DMS53 (cell line): Measurements from ENCODE around the gene ENDOG.
A peak's percentile ranks its signal among the peaks of the same experiment; 100 is the strongest.
"Not testable (repeated sequence)": the region's sequence is repeated elsewhere in the genome, so short reads cannot be mapped to it uniquely, and the experiment has no call there.

Experiments
- DNase-seq: peaks from one replicate; lab custom pipeline; 2025; lab: John Stamatoyannopoulos, UW

The ENDOG gene

DNA sequence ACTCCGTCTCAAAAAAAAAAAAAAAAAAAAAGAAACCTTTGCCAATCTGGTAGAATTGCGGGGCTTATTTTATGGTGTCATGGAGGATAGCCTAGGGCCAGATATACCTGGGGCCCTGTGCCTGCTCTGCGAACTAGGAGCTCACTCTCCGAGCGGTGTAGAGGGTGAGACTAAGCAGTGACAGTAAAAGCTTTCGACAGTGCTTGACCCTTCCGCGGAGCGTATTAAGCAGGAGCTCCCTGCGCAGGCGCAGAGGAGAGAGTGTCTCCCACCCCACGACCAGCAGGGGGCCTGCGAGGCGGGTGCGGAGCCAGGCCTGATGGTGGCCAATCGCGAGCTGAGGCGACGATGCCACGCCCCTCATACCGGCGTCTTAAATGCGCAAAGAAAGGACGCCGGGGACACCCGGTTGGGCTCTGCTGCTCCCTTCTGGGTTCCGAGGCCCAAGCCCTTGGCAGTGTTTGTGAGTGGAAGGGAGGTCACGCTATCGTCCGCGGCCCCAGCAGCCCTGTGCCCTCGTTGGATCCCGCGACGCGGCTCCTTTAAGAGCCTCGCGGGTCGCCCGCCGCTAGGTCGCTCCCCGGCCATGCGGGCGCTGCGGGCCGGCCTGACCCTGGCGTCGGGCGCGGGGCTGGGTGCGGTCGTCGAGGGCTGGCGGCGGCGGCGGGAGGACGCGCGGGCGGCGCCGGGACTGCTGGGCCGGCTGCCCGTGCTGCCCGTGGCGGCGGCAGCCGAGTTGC lies at the start of gene ENDOG:
ENDOG (plus strand) TSS at position 402 of the 740 bp plus-strand sequence; CDS start at position 587, 185 bp downstream.
- peak; percentile 99 for DNase-seq

DNA sequence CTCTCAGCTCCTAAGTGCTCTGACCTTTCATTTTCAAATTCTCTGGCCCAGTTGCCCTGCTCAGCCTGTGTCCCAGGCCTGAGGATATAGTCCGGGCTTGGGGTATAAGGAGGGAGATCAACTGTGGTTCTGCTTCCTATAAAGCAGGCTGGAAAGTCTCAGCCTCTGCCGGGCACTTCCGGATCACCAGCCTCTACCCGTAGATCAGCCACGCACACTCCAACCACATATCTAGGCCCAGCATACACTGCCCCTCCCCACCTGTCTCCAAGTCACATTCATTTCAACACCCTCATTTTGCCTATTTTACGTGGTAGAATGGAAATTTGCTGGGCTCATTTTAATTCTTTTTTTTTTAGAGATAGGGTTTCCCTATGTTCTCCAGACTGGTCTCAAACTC lies 49.7 kb upstream of the ENDOG start:
- DNase-seq: no peak

DNA sequence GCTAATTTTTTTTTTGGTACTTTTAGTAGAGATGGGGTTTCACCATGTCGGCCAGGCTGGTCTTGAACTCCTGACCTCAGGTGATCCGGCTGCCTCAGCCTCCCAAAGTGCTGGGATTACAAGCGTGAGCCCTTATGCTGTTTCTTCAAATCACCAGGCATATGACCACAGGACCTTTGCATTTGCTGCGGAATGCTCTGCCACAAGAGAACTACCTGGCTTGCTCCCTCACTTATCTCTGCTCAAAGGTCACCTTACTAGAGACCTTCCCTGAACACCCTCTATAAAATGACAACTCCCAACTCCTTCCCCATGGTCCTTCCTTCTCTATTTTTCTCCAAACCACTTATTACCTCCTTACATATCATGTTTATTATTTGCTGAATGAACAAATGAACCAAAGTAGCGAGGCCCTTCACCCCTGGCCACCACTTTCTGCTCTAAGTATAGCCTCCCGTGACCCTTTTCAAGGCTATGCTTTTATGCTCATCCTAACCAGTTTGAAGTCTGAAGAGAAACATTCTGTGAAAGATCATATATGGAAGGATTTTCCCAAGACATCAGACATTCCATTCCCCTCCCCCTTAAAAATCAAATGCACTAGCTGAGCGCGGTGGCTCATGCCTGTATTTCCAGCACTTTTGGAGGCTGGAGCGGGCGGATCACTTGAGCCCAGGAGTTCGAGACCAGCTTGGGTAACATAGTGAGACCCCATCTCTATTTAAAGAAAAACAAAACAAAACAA lies 47.8 kb upstream of the ENDOG start:
- no peak for DNase-seq

DNA sequence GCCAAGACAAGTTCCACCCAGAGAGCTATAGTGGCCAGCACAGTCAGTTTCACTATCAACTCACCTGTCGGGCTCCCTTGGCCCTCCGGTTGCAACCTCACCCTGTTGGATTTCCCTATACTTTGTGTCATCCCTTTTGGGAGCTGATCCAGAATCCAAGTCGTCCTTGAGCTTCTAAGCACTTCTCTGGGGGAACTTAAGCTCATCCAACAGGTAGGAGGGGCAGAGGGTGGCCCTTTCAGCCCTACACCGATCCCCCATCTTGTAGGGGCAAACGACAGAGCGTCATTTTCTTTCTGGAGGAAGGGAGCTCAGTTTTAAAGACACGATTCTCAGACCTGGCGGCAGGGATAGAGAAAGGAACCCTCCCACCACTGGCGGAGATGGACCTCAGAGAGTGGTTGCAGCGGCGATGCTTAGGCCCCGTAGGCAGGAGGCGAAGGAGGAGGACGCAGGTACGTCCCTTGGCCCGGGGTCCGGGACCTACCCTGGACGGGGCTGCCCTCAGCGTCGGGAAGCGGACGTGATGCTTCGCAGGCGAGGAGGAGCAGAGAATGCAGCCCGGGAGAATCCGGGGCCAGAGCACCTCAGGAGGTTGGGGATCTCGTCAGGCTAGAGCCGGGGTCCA lies 47.1 kb upstream of the ENDOG start:
- DNase-seq: peak; percentile 72

DNA sequence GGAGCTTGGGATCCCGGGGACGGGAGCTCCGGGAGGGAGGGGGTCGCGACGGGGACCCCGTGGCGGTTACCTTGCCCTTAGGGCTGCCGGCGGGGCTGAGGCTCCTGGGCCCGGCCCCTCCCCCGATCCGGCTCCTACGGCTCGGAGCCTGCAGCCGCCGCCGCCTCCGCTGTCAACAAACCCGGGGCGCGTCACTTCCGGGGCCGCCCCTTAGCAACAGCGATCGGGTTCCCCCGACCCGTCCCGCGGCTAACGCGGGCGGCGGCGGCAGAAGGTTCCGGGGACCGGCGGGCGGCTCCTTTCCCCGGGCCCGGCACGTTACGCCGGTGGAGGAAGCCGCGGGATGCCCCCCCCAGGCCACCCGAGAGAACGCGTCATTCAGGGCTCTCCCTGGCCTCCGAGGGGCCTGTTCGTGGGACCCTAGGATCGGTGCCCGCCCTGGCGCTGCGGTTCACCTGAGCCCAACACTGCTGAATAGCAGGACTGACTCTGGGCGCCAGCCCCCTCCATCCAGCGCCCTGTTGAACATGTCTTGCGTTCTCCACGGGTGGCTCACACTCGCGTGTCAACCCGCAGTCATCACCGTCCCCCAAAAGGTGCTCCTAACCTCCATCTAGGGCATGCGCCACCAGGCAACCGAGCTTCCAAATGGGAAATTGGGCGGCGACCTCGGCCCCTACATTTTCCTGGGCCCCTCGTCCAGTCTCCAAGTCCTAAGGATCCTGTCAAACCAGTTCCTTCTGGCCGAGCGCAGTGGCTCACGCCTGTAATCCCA lies 46.4 kb upstream of the ENDOG start, which contains the start of gene ZER1:
ZER1 (minus strand) TSS at position 183 of the 775 bp plus-strand sequence. CDS start 16,362 bp downstream, outside the sequence.
- peak; percentile 97 for DNase-seq

DNA sequence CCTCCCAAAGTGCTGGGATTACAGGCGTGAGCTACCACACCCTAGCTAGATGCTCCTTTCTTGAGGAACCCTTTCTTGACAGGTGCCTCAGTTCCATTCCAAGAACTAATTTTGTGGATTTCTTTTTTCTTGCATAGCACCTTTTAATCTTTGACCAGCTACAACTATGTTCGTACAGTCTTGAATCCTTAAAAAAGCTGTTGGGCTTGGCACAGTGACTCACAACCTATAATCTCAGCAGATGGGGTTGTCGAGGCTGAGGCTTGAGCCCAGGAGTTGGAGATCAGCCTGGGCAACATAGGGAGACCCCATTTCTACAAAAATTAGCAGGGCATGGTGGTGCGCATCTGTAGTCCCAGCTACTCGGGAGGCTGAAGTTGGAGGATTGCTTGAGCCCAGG lies 45.3 kb upstream of the ENDOG start:
- no peak for DNase-seq

DNA sequence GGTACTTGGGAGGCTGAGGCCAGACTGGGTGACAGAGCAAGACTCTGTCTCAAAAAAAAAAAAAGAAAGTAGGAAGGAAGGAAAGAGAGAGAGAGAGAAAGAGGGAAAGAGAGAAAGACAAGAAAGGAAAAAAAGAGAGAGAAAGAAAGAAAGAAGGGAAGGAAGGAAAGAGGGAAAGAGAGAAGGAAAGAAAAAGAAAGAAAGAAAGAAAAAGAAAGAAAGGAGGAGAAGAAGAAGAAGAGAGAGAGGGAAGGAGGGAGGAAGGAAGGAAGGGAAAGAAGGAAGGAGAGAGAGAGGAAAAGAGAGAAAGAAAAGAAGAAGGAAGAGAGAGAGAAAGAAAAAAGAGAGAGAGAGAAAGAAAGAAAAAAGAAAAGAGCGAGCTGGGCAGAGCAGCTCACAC lies 43.5 kb upstream of the ENDOG start:
- no peak for DNase-seq

DNA sequence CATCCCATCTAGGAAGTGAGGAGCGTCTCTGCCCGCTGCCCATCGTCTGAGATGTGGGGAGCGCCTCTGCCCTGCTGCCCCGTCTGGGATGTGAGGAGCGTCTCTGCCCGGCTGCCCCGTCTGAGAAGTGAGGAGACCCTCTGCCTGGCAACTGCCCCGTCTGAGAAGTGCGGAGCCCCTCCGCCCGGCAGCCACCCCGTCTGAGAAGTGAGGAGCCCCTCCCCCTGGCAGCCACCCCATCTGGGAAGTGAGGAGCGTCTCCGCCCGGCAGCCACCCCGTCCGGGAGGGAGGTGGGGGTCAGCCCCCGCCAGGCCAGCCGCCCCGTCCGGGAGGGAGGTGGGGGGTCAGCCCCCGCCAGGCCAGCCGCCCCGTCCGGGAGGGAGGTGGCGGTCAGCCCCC lies 38.2 kb upstream of the ENDOG start:
- not testable (repeated sequence) for DNase-seq

DNA sequence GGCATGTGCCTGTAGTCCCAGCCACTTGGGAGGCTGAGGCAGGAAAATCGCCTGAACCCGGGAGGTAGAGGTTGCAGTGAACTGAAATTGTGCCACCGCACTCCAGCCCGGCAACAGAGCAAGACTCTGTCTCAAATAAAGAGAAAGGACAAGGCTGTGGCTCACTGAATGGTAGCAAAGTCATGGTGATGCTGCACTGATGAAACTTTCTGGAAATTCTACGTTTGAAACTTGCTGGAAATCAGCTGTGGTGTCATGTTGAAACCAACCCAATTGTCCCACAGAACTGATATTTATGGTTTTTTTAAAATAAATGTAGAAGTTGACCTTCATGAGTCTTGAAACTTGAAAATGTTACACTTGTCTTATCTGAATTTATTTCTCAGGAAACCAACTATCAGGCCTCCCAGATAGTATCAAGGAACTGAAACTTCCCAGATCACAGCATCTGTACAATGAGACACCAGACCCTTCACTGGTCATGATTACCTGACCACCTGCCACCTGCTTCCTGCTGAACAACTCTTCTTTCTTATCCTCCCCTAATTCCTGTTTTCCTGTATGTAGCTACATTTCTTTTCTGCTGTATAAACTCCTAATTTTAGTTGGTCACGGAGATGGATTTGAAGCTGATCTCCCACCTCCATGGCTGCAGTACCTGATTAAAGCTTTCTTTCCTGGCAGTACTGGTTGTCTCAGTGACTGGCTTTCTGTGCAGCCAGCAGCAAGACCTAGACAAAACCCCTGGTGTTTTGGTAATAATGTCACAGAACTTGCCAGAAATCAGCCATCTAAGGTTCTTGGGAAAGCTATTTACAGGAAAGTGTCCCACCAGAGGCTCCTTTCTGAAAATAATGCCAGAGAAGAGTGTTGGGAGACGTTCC lies 36.9 kb upstream of the ENDOG start:
- DNase-seq: no peak

DNA sequence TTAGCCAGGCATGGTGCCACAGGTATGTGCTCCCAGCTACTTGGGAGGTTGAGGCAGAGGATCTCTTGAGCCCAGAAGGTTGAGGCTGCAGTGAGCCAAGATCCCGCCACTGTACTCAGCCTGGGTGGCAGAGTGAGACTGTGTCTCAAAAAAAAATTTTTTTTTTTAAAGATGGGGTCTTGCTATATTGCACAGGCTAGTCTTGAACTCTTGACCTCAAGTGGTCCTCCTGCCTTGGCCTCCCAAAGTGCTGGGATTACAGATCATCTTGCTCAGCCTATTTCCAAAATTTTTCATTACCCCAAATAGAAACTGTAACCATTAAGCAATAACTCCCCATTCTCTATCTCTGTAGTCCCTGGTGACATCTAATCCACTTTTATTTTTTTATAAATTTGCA lies 35.6 kb upstream of the ENDOG start:
- DNase-seq: no peak

DNA sequence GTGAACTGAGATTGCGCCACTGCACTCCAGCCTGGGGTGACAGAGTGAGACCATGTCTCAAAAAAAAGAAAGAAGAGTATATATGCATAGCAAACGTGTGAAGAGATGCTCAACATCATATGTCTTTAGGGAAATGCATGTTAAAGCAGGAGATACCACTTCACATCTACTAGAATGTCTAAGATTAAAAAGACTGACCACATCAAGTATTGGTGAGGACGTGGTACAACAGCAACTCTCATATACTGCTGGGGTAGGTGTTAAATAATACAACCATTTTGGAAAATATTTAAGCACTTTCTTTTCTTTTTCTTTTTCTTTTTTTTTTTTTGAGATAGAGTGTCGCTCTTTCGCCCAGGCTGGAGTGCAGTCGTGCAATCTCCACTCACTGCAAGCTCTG lies 32.9 kb upstream of the ENDOG start:
- DNase-seq: no peak

DNA sequence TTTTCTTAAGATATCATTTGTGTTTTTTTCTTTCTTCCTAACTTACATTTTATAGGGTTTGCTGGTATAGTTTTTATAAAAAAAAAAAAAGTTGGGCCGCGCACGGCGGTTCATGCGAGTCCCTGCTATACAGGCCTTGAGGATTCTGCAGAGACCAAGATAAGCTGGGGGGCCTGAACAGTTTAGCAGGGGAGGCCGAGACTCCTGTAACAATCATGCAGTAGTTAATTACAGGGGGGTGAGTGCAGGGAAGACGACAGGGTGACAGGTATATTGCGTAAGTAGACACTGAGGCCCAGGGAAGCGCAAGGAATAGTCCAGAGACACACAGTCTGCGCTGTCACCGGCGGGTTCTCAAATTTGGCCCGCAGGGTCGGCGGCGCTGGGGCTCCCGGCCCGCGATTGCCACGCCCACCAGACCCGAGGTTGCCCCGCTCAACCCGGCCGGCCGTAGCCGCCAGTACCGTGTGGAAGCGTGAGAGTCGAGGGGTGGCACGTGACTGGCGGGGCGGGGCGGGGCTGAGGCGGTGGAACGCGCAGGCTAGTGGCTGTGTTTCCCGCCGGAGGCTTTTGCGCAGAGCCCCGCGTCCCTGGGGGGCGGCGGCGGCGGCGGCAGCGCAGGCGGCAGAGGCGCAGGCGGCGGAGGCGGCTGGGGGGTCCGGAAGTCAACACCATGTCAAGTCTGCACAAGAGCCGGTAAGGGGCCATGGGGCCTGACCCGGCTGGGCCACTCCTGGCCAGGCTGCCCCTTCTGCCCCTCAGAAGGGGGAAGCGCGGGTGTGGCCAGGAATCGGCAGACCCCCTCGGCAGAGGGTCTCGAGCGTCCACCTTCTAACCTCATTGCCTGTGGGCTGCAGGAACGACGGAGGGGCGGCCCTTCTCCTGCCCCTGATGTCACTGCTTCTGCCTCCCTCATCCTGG lies 31.4 kb upstream of the ENDOG start, which contains the start of gene TBC1D13:
TBC1D13 (plus strand) TSS at position 573 of the 921 bp plus-strand sequence; CDS start at position 674, 101 bp downstream.
- DNase-seq: peak; percentile 94

DNA sequence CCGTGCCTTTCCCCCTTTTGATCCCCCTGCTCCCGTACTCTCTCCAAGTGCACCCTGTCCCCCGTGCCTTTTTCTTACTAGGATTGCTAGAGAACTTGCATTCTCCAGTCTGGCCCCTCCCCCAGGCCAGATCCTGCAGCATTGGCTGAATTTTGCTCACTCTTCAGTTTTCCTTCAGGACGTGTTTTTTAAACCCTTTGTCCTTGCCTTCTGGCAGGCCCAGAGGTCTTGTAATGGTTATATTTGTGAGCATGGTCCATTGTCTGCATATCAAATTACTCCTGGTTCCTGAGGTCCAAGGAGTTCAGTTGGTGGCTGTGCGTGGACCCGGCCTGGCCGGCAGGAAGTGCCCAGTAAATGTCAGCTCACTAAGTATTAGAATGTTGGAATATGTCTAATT lies 30.6 kb upstream of the ENDOG start:
- DNase-seq: peak; percentile 41

DNA sequence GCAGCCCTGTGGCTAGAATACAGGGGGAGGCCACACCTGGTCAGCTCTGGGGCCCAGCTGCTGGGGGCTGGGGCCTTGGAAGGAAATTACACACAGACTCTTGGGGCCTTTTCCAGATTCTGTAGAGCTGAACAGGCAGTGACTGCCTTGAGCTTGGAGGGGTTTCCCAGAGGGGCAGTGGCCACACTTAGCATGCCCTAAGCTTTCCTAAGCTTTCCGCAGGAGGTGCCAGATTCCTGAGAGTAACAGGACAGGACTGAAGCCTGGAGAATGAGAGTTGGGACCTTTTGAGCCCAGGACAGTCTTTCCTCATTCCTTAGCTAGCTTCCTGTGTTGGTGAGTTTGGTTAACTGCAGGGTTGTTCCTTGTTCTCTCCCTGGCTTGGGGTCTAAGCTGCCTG lies 29.9 kb upstream of the ENDOG start:
- no peak for DNase-seq

DNA sequence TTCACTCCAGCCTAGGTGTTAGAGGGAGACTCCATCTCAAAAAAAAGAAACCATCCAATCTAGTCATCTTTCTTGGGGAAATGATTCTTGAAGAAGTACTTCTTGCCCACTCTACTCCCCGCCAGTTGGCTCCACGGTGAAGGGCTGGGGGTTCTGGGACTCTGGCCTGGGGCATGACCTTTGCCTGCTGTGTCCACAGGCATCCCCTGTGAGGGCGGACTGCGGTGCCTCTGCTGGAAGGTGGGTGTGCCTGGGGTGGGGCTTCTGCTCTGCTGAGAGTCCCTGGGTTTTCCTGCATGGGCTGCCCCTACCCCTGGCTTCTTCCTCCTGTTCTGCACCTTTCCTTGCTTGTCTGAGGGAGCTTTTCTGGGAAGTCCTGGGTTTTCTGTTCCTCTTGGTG lies 27.8 kb upstream of the ENDOG start:
- no peak for DNase-seq

DNA sequence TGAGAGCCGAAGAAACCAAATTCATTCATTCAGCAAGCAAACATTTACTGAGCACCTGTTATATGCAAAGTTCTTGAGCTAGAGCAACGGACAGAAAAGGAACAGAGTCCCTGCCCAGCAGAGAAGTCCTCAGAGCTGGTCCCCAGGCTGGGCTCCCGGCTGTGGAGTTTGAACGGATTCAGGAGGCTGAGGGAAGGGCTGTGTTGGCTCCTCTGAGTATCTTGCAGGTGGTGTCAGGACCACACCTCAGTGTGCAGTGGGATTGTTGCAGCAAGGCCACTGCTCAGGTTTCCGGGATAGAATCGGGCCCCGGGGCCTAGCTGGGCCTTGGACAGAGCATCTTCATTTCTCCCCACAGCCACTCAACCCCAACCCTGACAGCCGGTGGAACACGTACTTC lies 26.2 kb upstream of the ENDOG start:
- no peak for DNase-seq

DNA sequence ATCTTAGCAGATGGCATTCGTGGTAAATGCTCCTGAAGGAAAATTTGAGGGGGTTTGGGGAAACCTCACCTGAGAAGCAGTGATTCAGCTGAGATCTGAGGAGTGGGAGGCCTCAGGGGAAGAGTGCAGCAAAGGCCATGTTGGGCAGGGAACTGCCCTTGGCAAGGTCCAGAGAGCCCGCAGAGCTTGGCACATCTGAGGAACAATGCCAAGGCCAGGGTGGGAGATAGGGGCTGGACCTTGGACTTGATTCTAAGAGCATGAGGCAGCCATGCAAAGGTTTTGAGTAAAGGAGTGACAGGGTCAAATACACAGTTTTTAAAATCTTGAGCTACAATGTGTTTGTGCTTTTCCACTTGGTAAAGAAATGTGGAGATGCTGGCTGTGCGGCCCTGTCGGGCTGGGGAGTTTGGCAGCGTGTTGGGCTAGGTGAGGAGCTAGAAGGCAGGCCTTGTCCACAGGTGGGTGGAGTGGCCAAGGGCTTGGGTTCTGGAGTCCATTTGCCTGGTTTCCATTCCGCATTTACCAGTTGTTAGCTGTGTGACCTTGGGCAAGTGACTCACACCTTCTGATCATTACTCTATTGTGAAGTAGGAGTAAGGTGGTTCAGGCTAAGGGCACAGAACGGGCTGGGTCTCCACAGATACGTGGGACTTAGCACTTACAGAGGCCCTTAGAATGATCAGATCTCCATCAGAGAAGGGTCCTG lies 25.2 kb upstream of the ENDOG start:
- no peak for DNase-seq

DNA sequence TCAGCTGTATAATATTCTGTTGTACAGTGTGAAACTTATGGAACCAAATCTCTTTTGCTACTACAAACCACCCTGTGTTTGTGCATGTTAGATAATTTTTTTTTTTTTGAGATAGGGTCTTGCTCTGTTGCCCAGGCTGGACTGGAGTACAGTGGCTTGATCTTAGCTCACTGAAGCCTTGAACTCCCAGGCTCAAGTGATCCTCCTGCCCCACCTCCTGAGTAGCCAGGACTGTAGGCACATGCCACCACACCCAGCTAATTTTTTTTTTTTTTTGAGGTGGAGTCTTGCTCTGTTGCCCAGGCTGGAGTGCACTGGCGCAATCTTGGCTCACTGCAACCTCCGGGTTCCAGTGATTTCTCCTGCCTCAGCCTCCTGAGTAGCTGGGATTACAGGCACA lies 23.3 kb upstream of the ENDOG start:
- DNase-seq: not testable (repeated sequence)

DNA sequence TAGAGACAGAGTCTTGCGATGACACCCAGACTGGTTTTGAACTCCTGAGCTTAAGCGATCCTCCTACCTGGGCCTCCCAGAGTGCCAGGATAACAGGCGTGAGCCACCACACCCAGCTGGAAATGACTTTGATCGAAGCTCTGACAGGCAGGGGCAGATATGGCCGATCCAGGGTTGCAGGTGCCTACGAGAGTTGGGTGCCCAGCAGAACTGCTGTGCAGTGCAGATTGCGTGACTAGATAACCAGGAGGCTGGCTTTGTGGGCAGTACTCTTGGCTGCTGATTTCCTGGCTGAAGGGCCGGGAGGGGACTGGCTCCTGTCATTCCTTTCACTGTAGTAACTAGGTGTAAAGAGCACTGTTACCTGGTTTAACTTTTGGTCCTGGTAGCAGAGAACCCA lies 19.4 kb upstream of the ENDOG start:
- no peak for DNase-seq
